CD1c-positive myeloid dendritic cell (primary cell): Measurements from ENCODE around the gene RAB3D.
"Not testable (repeated sequence)": the region's sequence is repeated elsewhere in the genome, so short reads cannot be mapped to it uniquely, and the experiment has no call there.

Source experiments
- DNase-seq: peaks from one replicate; pipeline ENCODE4 v3.0.0-alpha.2; 2016; ENCODE audit errors: extremely low spot score

The RAB3D gene

DNA sequence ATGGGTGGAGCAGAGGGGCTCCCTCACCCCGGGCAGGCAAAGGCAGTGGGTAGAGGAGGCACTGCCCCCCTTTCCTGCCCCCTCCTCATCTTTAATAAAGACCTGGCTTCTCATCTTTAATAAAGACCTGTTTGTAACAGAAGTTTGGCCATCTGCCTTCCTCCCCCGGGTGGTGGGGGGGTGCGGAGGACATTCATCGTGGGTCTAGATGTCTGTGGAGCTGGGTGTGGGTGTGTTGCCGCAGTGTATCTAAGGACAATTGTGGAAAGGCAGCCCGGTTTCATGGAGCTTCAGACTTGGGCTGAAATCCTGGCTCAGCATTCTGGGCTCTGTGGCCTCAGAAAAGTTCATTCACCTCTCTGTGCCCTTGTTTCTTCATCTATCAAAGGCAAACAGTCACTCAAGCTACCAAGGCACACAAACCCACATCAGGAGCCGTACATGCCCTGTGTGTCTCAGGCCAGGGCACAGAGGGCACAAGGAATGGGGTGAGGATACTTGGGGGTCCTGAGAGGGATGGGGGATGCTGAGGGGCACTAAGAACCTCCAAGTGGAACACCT is 26.2 kb upstream of the RAB3D start:
- DNase-seq, result no peak

DNA sequence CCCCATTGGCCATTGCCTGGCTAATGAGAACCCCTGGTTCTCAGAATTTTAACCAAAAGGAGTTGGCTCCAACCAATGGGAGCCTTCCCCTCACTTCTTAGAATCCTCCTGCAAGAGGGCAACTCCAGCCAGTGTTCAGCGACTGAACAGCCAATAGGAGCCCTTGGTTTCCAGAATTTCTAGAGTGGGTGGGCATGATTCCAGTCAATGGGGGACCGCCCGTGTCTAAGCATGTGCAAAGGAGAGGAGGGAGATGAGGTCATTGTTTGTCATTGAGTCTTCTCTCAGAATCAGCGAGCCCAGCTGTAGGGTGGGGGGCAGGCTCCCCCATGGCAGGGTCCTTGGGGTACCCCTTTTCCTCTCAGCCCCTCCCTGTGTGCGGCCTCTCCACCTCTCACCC is 25.5 kb upstream of the RAB3D start:
- no peak for DNase-seq

DNA sequence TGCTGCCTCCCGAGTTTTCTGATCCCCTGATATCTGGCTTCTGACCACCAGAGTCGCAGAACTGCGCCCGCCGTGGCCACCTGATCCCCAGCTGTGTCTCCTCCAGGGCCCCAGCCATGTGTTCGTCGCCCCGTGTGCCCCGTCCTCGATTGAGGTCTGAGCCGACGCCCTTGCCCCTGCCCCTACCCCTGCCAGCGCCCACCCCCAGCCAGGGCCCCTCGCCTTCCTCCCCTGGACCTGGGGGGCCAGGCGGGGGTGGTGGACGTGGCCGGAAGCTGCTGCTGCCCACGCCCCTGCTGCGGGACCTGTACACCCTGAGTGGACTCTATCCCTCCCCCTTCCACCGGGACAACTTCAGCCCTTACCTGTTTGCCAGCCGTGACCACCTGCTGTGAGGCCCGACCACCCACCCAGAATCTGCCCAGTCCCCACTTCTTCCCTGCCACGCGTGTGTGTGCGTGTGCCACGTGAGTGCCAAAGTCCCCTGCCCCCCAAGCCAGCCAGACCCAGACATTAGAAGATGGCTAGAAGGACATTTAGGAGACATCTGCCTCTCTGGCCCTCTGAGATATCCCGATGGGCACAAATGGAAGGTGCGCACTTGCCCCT is 24.9 kb upstream of the RAB3D start:
- DNase-seq, result no peak

DNA sequence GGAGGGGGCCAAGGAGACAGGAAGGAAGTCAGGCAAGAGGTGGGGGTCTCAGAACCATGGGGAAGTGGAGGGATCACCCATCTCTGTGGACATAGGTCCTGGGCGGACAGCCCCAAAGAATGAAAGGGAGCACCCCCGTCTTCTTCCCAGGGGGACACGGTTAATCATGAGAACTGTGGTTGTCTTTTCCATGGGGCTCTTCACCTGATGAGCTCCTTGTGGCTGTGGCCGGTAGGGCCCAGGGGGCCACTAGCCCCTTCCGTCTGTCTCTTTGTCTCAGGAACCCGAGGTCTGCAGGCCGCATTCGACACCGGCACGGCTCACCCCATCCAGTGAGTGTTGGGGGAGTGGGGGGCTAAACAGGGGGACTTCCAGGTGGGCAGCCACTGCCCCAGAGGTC is 24.4 kb upstream of the RAB3D start:
- no peak for DNase-seq

DNA sequence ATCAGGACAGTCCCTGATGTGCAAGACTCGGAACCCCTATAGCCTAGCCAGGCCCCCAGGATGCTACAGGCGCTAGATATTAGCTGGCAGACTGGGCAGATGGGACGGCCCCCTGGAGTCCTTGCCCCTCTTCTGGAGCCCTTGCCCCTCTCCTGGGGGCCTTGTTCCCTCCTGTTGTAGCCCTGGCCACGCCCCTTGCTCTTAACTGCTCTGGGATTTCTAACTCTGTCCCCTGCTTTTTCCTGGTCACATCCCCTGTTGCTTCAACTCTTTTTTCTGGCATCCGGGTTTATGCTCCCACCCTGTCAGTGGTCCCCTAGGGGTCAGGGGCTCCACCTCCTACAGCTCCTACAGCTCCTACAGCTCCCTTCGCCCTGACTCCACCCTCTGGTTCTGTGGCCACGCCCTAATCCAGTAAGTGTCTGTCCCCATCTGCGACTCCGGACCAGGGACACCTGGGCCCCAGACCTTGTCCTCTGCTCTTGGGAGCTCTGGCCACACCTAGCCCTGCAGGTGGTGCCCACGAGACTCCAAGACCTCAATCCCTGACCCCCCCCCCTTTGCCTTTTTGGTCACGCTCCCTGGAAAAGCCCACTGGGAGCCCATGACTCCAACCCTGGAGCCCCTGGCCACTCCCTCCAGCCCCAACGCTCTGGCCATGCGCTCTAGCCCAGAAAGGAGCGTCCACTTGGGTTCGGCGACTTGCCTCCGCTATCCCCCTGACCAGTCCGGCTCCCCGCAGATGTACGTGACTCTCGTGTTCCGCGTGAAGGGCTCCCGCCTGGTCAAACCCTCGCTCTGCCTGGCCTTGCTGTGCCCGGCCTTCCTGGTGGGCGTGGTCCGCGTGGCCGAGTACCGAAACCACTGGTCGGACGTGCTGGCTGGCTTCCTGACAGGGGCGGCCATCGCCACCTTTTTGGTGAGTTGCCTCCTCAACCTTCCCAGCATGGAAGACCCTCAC is 22.6 kb upstream of the RAB3D start:
- no peak for DNase-seq

DNA sequence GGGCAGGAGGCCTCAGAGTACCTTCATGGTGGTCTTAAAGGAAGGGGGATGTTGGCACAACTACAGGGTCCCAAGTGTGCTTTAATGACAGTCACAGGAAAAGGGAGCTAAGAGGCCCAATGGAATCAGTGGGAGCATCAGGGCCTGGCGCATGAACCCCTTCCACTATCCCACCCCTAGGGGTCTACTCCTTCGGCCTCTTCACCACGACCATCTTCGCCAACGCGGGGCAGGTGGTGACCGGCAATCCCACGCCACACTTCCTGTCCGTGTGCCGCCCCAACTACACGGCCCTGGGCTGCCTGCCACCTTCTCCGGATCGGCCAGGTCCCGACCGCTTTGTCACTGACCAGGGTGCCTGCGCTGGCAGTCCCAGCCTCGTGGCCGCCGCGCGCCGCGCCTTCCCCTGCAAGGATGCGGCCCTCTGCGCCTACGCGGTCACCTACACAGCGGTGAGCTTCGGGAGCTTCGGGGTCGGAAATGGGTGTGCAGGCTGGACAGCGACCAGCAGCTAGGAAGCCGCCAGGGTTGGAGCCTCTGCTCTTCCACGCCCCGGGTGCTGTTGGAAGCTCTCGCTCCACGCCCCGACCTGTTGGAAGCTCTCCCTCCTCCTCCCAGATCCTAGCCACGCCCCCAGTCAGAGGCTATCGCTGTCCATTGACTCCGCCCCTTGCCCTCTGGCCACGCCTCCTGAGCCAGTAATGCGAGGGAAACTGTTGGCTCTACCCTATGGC is 21.7 kb upstream of the RAB3D start:
- no peak for DNase-seq

DNA sequence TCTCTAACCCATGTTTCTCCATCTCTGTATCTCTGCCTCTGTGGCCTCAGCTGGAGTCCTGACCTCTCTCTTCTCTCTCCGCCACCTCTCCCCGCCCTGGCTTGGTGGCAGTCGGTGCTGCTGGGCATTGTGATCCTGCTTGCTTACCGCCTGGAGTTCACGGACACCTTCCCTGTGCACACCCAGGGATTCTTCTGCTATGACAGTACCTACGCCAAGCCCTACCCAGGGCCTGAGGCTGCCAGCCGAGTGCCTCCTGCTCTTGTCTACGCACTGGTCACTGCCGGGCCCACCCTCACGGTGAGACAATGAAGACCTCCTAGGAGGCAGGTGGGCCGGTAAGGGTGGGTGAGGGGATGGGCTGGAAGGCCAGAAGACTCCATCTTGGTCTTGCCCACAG is 20.0 kb upstream of the RAB3D start:
- no peak for DNase-seq

DNA sequence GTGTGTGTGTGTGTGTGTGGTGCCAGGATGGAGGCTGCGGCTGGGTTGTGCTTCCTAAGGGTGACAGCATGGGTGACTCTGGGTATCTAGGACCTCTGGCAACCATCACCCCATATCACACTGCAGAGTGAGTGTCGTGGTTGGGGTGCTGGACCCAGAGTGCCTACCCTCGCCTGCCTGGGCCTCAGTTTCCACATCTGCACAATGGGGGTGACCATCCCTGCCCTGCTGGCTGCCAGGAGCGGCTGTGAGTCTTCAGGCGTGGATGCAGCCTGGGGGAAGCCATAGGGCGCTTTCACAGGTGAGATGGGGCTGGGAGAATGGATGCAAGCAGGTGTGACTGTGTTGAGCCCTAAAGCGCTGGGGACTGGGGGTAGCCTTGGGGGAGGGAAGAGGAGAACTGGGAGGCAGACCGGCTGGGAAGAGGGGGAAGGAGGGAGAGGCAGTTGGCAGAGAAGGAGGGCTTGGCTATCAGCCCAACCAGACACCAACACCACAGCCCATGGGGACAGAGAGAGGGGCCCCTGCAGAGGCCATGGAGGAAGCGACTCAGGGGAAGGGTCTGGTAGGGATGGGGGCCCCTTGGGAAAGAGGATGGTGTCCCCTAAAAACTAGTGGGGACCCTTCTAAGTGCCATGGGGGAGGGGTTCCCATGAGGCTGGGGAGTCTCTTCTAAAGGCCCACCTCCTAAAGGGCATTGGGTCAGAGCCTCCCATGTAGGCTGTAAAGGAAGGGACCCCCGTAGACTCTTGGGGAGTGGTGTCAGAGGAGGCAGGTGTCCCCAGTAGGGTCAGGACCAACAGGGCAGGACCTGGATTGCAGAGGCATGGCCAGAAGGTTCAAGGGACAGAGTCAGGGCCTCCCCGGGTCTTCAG is 17.5 kb upstream of the RAB3D start:
- DNase-seq, result no peak

DNA sequence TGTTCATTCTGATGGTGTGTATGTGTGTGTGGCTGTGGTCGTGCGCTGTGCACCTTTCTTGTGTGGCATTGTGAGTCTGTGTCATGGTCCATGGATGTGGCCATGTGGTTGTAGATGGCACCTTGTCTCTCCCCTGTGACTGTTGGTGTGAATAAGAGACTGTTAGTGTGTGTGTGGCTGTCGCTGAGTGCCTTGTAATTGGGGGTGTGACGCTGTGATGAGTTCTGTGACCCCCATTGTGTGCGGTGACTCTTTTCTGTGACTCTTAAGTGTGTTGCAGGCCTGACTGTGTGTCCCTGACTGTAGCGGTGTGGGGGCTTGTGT is 16.6 kb upstream of the RAB3D start:
- DNase-seq, result no peak

DNA sequence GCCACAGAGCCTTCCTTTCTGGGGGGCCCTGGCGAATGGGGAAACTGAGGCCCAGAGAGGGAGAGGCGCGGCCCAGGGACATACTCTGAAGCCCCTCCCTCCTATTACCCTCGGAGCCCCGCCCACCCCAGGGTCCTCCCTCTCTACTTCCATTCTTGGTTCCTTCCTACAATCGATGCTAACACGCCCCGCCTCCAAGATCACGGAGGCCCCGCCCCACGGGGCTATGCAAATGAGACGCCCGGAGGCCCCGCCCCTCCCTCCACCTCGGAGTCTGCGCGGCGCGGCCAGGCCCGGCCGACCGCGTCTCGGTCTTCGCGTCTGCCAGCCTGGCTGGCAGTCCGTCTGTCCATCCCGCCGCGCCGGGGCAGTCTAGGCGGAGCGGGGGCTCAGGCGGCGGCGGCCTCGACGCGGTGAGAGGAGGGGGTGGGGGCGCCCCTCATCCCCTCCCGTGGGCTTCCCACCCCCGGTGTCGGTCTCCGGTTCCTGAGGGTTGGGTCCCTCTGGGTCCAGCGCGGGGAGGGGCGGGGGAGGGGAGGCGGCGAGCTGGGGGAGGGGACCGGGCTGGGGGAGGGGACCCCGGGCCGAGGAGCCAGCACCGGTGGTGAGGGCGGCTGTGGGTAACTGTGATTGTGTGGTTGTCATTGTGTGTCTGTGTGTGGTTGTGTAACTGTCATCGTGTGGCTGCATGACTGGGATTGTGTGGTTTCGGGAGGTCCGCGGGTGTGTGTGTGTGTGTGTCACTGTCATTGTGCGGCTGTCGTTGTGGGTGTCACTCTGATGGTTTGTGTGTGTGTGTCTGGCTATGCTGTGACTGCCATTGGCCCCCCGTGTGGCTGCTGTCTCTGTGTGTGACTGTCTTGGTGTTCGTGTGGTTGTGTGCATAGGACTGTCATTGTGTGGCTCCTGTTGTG is 16.0 kb upstream of the RAB3D start, which contains the start of gene PLPPR2:
Gene PLPPR2, plus strand, starts transcription at position 273 of the 914 bp plus-strand sequence. CDS start 2,242 bp downstream, outside the sequence.
- DNase-seq, result peak; percentile 96

DNA sequence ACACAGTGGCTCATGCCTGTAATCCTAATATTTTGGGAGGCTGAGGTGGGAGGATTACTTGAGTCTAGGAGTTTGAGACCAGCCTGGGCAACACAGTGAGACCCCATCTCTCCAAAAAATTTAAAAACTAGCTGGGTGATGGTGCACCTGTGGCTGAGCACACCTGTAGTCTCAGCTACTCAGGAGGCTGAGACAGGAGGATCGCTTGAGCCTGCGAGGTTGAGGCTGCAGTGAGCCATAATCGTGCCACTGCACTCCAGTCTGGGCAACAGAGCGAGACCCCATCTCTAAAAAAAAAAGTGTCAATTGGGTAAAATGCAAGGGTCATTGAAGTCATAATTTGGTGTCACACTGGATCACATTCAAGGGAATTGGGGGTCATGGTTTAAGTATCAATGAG is 14.6 kb upstream of the RAB3D start:
- not testable (repeated sequence) for DNase-seq

DNA sequence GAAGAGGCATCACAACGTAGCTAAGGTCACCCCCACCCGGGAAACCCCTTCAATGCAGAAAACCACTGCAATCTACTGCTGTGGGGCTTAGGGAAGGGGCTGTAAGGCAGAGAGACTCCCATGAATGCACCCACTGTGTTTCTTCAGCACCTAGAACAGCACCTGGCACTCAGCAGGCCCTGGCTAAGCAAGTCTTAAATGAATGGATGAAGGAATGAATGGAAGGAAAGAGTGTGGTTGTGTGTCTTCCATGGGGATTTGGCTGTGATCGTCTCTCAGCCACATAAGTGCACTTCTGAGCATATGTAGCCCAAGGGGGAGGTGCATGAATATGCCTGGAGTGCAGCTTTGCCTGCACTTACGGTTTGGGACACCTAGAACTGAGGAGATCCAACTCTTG is 9.7 kb upstream of the RAB3D start:
- DNase-seq, result no peak

DNA sequence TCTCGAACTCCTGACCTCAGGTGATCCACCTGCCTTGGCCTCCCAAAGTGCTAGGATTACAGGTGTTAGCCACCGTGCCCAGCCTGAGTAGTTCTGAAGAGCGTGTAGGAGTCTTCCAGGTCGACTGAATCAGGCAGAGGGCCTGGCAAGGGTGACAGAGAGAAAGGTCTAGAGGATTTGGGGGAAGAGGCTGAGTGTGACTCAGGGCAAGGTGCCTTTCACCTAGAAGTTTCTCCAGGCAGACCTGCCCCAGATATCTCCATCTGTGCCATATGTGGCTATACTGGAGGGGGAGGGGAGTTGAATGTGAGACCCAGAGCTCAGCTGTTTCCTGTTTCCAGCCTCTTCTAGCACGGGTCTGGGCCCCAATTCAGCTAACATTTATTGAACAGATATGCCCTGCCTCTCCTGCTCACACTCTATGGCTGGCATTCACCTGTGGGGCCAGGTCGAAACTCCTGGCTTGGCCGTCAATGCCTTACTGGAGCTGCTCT is 8.1 kb upstream of the RAB3D start:
- DNase-seq, result no peak

DNA sequence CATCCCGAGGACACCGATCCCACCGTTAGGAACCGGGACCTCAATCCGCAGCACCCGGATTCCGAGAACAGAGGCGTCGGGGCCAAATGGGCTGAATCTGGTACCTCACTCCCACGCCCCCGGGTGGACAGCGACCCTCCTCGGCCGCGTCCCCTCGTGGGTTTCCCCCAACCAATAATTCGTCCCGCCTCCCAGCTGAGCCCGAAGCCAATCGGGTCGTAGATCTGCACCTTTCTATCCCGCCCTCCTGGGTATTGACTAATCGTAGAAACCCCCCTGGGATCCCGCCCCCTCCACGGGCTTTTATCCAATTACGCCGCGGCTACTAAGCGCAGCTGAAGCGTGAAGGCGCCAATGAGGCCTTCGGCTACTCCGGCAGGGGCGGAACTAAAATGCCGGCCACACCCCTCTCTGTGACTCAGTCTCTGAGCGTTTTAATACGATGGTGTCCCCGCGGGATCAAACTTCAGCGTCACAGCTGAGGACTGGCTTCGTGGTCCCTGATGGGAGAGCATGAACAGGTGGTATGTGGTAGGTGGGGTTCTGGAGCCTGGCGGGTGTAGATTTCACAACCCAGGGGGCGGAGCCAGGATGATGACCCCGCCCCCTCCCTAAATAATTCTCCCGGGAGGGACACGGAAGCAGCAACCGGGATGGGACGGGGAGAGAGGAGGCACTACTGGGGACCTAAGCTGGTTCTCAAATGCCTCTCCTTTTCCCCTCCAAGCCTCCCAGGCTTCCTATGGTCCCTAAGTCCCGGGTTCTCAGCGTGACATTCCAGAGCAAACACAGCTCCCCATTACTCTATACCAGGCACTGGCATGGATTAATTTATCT is 6.9 kb upstream of the RAB3D start, which contains the start of the genes CCDC159 and TMEM205:
Gene CCDC159, plus strand, starts transcription at position 416 of the 837 bp plus-strand sequence. Its CDS starts 88 bp downstream, at position 504.
Gene TMEM205, minus strand, starts transcription at position 165 of the 837 bp plus-strand sequence. CDS start 649 bp downstream, outside the sequence.
- DNase-seq, result peak; percentile 100

DNA sequence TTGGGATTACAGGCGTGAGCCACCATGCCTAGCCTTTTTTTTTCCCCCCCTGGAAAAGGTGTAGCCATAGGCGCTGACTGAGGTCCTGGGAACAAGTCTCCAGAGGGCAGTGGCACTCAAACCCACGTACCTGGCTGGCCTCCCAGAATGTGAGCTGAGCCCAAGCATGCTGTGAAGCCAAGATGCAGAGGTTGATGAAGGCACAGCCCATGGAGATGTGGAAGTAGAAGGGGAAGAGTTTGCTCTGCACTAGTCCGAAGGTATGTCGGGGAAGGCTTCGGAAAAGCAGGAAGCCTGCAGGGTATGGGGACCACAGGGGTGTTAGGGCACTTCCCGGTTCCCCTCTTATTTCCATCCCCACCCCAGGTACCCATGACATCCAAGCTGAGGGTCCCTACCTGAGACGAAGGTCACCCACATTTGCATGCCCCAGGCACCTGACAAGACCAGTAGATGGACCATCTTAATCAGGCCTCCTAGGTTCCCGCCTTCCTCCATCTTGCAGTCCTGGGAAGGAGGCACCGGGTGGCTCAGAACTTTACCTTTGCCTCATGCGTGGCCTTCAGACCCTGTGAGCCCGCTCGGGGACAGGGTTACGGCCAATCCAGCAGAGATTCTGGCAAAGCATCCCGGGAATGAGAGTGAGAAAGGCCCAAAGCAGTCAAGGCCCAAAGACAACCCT is 5.8 kb upstream of the RAB3D start:
- no peak for DNase-seq

DNA sequence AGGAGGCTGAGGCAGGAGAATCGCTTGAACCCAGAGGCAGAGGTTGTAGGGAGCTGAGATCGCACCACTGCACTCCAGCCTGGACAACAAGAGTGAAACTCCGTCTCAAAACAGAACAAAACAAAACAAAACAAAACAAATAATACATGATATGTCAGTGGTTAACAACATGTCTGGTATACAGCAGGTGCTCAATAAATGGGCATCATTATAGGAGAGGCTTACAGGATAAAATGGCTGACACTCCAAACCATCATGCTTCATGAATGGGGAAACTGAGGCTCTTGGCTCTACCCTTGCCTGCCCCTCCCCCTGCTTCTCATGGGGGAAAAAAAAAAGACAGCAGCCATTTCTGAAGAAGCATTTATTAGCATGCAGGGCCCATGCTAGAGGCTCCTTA is 3.0 kb upstream of the RAB3D start:
- DNase-seq, result no peak

DNA sequence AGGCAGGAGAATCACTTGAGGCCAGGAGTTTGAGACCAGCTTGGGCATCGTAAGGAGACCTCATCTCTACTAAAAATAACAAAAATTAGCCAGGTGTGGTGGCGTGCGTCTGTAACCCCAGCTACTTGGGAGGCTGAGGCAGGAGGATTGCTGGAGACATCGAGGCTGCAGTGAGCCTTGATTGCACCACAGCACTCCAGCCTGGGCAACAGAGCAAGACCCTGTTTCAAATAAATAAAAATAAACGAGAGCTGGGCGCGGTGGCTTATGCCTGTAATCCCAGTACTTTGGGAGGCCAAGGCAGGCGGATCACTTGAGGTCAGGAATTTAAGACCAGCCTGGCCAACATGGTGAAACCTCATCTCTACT is 626 bp upstream of the RAB3D start:
- DNase-seq, result not testable (repeated sequence)

DNA sequence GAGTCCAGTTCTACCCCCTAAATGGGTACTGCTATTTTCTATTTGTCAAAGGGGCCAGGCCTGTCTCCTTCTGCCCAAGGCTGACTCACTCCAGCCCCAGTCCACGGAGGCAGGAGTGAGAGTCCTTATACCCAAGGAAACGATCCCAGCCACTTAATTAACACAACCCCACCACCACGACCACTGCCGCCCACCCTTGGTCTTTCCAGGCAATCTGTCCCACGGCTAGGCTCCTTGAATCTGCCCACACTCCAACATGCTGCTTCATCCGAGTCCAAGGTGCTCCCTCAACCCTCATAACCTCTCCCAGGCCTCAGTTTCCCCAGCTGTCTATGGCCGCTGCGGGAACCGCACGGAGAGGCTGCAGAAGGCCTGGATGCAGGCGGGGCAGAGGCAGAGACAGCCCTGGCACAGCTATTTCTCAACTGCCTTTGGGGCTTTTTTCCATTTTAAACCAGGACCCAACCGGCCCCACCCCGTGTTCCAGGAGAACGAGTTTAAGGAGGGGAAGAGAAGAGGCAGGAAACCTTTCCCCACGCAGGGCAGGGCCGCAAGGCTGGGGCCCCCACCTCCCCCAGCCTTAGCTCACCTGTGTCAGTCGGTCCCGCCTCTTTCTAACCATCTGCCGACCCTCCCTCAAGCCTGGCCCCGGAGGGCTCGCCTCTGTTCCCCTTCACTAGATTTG is 746 bp downstream of the RAB3D start:
- DNase-seq, result no peak
